ENCODE results near the gene TXK. TPM values are rescaled to one million over a fixed set of nuclear protein-coding genes. Genes with fewer than 3 reads are reported as not detected.

The TXK gene
- total and polyA plus RNA-seq, 10 of the 15 experiments (the other 5 are each of a cell fraction or from before 2014, with no cell fraction given) = 0.44 to 2.9 (median 1.4) TPM

- no peak for TF ChIP-seq MAX (IDR thresholded peaks at IDR 0.05; ENCODE audit: low read depth, low read length)
- peak; percentile 55; the same call in 1 of the 2 replicates for TF ChIP-seq IRF4 (IDR thresholded peaks at IDR 0.05; ENCODE audit: low read depth, low read length)
- TF ChIP-seq SIN3A (IDR thresholded peaks at IDR 0.05; ENCODE audit: low read depth, low read length) = no peak
- peak; percentile 74; the same call in 1 of the 2 replicates for TF ChIP-seq RUNX3 (IDR thresholded peaks at IDR 0.05; ENCODE audit: low read length)
- TF ChIP-seq SREBF2 (IDR thresholded peaks at IDR 0.05; ENCODE audit: low read length) = no peak
- TF ChIP-seq ZNF274 (IDR thresholded peaks at IDR 0.05; ENCODE audit: insufficient read depth, insufficient read length) = no peak
These were observed 106.4 kb downstream of the TXK start (continued) for GRCh38 chr4:48027653-48028052.

GRCh38 chr4:48025005-48025404 is 109.0 kb downstream of the TXK start:
- no peak overlapping the region for H3K4me3 ChIP-seq
- RAD21 ChIA-PET (ENCODE audit: unreplicated experiment) = no interaction called here
- POLR2A ChIA-PET = no interaction called here
- TF ChIP-seq LARP7 (IDR thresholded peaks at IDR 0.05) (no peak), TCF7 (IDR thresholded peaks at IDR 0.05; ENCODE audit: borderline replicate concordance) (no peak), FOS (IDR thresholded peaks at IDR 0.05; ENCODE audit: borderline replicate concordance, extremely low read depth, insufficient read length) (no peak), CHD1 (IDR thresholded peaks at IDR 0.05; ENCODE audit: low read depth, low read length) (no peak), ZZZ3 (IDR thresholded peaks at IDR 0.05; ENCODE audit: control insufficient read depth, insufficient read length, low read depth) (no peak), ZBTB40 (IDR thresholded peaks at IDR 0.05; ENCODE audit: borderline replicate concordance) (no peak), NFYB (IDR thresholded peaks at IDR 0.05; ENCODE audit: insufficient read depth, low read depth, low read length) (no peak), IRF5 (IDR thresholded peaks at IDR 0.05; ENCODE audit: borderline replicate concordance) (no peak), JUND (IDR thresholded peaks at IDR 0.05; ENCODE audit: low read depth, low read length) (no peak), ASH2L (IDR thresholded peaks at IDR 0.05; ENCODE audit: borderline replicate concordance, low read depth) (no peak)

More at GRCh38 chr4:48025005-48025404, 109.0 kb downstream of the TXK start:
- in situ Hi-C loops (cut with MboI) = no loop called here
- intact Hi-C loops (cut with micrococcal nuclease; ENCODE audit: unreplicated experiment) = no loop called here
- H2AFZ ChIP-seq (ENCODE audit: control insufficient read depth, low read depth, low read length) = no peak overlapping the region
- no peaks in the 10 kb centered on the region for H3K27me3 ChIP-seq (replicated peaks in 1 of 2; ENCODE audit: control insufficient read depth in 2 of 2, insufficient read depth in 2 of 2, low read length in 1 of 2)
- H3K36me3 ChIP-seq (ENCODE audit: control insufficient read depth in 2 of 2, insufficient read depth in 2 of 2, low read length in 1 of 2) = no peaks in the 10 kb centered on the region
- H3K27ac ChIP-seq (ENCODE audit: control insufficient read depth, insufficient read depth) = no peak overlapping the region
- FAIRE-seq (no peak), DNase-seq (ENCODE audit: low read depth, low spot score) (no peak), ATAC-seq (no peak)
- H3K79me2 ChIP-seq (ENCODE audit: control insufficient read depth, insufficient read depth, low read length) = no peaks in the 10 kb centered on the region
- no peaks in the 10 kb centered on the region; the same call in 2 of the 3 replicates for H3K9me3 ChIP-seq (replicated peaks; ENCODE audit: control insufficient read depth, insufficient read depth, low read length)
- no peak overlapping the region for H3K9ac ChIP-seq (ENCODE audit: control insufficient read depth, insufficient read depth, low read length)
- BruUV-seq (replicated peaks) = no TSS peak
- CTCF ChIA-PET = interaction anchor here (0.7 to 1.0 kb wide), 3 partner anchors 12 to 62 kb away, joined by 3 to 4 read pairs (median 3); no protein-coding TSS in a partner anchor
- no peaks in the 10 kb centered on the region for H4K20me1 ChIP-seq (ENCODE audit: control insufficient read depth, insufficient read depth)
- H3K4me2 ChIP-seq (ENCODE audit: control insufficient read depth, insufficient read depth) = no peak overlapping the region
- H3K4me1 ChIP-seq (ENCODE audit: control insufficient read depth, insufficient read depth, low read length) = peaks cover 23% of the 10 kb centered on the region
- 18% methylated on average over 2 of the region's 2 CpGs for WGBS (ENCODE audit: insufficient coverage, insufficient replicate concordance, low lambda C conversion rate, missing lambda C conversion rate)
- SMC1A ChIA-PET (ENCODE audit: uncharacterized antibody, unreplicated experiment) = interaction anchor here (1.0 to 1.4 kb wide), 6 partner anchors 9 to 83 kb away, joined by 3 to 7 read pairs (median 4); no protein-coding TSS in a partner anchor

All from GM12878 (cell line).